H1 (cell line): Measurements from ENCODE around the gene ASTL.

Experiments
- CTCF ChIP-seq, 3 experiments: IDR thresholded peaks; 1 replicate in 2 of 3; 2 replicates in 1 of 3; pipeline versions ENCODE4 v1.5.1 to v1.6.1; 2011; ENCODE audit warnings: low read length in 3 of 3, mild to moderate bottlenecking in 3 of 3, inconsistent platforms in 2 of 3, low read depth in 1 of 3, moderate library complexity in 1 of 3; ENCODE audit not compliant: insufficient read depth in 1 of 3; ENCODE audit errors: control extremely low read depth in 1 of 3
- GTF2F1 ChIP-seq: IDR thresholded peaks from 2 replicates; pipeline ENCODE4 v1.6.1; 2012; ENCODE audit warnings: low read depth, low read length, improper control_type of control experiment, borderline replicate concordance
- TAF1 ChIP-seq: IDR thresholded peaks from 2 replicates; pipeline ENCODE4 v1.6.1; 2011; ENCODE audit warnings: mild to moderate bottlenecking, low read depth, low read length

- peak; percentile 90 to 96 (median 94) for TF ChIP-seq CTCF (IDR thresholded peaks at IDR 0.05; ENCODE audit: control extremely low read depth in 1 of 3, insufficient read depth in 1 of 3, low read depth in 1 of 3, low read length in 3 of 3)
- no peak for TF ChIP-seq GTF2F1
- no peak for TF ChIP-seq TAF1
Measured at GRCh38 chr2:96174251-96175144, 36.2 kb upstream of the ASTL start.
